GM21576 (cell line): ENCODE results near the gene OR52B6.
"Not testable (repeated sequence)": the region's sequence is repeated elsewhere in the genome, so short reads cannot be mapped to it uniquely, and the experiment has no call there.

Experiments used
- ATAC-seq: cut with Tn5 transposase; IDR thresholded peaks from one replicate; pipeline ENCODE4 v1.9.1; 2021; ENCODE audit warnings: mild to moderate bottlenecking, moderate library complexity; ENCODE audit not compliant: unreplicated experiment

Gene OR52B6, protein sequence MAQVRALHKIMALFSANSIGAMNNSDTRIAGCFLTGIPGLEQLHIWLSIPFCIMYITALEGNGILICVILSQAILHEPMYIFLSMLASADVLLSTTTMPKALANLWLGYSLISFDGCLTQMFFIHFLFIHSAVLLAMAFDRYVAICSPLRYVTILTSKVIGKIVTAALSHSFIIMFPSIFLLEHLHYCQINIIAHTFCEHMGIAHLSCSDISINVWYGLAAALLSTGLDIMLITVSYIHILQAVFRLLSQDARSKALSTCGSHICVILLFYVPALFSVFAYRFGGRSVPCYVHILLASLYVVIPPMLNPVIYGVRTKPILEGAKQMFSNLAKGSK

DNA sequence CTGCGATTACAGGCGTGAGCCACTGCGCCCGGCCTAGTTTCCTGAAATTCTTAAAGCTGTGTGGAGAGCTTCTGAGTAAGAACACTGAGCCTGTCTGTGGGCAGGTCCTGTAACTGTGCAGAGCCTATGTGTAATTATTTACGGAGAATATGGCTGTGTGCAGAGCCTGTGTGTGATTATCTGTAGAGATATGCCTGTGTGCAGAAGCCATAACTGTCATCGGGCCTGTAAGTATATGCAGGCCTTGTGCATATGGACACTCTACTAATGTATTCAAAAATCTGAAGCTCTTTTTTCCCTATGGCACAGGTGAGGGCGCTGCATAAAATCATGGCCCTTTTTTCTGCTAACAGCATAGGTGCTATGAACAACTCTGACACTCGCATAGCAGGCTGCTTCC lies at the start of gene OR52B6:
TSS of gene OR52B6 (plus strand) at position 301 of the 400 bp plus-strand sequence. CDS start at position 301, 0 bp downstream.
- no peak for ATAC-seq

DNA sequence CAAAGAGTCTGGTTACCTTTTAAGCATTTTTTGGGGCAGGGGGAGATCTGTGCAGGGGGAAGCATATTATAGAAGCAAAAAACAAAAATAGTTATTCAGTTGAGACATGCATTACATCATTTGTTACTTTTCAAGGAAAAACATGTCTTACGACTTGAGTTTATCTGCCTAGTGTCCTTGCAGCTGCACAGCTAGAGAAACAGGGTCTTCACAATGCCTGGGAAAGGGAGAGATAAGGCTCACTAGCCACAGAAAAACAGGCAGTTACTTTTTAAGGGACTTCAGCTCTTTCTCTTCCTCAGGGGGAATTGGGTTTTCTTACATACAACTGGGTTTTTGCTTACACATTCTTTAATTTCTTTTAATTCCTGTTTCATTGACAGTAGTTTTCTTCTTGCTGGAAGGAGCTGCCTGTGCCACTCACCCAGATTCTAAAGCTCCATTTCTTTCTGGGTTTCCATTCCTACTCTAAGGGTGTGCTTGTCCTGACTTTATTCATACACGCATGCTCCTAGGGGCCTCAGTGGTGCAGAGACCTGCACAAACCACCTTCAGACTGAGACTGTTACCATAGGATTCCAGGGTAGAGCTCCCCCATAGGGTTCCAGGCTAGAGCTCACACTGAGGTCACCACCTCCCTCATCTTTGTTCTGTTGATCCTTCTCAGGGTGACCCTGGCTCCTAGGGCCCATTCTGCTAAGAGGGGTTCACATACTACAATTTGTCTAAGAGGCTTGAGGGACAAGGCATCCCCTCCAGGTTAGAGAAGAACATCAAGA lies 49.4 kb upstream of the OR52B6 start:
- no peak for ATAC-seq

DNA sequence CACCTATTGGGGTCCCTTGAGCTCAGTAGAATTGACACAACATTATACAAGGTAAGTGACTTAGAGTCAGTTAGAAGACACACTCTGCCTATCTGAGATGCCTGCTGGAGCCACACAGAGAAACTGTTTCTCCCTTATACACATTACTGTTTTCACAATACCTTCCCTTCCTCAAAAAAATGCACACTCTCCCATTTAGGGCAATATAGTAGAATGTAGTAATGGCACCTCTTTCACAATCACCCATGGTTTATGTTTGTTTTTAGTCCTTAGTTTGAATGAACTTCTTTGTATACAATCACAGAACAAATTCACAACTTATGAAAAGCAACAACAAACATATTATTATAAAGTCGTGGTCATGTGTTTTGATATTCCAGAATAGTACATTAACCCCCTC lies 46.6 kb upstream of the OR52B6 start:
- no peak for ATAC-seq

DNA sequence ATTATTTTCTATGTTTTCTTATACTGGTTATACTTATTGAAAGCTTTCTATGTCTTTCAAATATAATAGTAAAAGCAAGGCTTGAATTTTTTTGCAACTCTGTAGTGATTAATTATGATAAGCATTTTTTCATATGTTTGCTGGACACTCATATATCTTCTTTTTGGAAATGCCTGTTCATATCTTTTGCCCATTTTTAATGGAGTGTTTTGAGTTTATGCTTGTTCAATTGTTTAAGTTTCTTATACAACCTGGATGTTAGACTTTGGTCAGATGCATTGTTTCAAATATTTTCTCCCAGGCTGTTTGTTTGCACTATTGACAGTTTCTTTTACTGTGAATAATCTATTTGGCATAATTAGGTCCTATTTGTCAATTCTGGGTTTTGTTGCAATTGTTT lies 44.2 kb upstream of the OR52B6 start:
- ATAC-seq = no peak

DNA sequence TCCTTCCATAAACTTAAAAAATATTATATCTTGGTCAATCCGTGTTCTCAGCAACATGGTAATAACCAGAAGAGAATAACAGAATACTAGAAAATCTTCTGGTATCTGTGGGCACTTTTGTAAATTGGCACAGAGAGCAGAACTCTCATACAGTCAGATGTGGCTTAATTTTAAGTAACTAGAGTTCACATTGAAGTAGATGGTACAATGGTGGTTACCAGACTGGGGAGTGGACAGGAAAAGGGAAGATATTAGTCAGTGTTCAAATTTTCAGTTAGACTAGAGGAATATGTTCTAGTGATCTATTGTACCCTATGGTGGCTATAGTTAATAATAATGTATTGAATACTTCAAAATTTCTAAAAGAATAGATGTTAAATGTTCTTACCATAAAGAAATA lies 39.2 kb upstream of the OR52B6 start:
- no peak for ATAC-seq

DNA sequence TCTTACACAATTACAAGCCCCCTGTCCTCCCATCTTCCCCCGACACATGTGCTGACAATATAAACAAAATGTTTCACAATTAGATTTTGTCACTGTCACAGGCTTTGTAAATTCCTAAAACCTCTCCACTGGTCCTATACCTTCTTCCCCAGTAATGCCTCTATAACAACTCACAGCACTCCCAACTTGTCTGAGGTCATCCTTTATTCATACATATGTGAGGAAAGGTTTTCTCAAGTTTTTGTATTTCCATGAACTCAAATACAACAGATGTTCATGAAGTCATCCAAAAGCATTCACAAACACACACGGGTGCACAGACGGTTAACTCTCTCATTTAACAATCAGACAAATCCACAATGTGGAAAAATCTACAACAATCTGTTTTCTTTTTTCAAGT lies 34.2 kb upstream of the OR52B6 start:
- ATAC-seq = no peak

DNA sequence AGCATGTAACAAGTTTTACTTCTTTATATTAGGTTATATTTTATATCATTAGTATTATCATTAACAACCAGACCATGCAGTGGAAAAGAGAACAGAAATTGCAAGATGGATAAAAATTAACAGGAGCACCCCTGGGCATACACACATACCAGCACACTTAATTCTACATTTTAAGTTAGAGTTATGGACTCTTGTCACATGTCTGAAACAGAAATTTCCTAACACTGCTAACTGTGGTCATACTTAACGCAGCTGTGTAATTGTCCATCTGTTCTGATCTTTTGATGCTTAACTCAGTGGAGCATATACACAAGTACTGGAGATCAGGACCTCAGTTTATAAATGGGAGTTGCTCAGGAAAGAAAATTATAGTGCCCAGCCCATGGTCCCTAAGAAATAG lies 32.7 kb upstream of the OR52B6 start:
- no peak for ATAC-seq

DNA sequence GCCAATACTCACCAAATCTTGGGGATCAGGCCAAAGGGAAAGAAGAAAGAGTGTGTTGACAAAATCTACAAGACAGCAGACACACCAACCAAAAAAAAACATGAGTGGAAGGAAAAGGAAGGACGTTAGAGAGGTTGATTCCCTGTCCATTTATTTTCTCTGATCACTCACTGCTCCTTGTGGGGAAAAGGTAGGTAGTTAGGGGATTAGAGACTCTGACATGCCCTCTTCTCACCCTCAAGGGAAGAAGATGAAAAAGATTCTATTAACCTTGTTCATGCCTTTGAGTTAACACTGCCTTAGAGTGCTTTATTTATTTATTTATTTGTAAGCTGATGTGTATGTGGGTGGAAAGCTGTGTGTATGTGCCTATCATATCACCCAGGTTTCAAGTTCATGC lies 32.2 kb upstream of the OR52B6 start, which contains the start of gene OR52H1:
TSS of gene OR52H1 (minus strand) at position 101 of the 400 bp plus-strand sequence. CDS start 3,035 bp downstream, outside the sequence.
- ATAC-seq = no peak

DNA sequence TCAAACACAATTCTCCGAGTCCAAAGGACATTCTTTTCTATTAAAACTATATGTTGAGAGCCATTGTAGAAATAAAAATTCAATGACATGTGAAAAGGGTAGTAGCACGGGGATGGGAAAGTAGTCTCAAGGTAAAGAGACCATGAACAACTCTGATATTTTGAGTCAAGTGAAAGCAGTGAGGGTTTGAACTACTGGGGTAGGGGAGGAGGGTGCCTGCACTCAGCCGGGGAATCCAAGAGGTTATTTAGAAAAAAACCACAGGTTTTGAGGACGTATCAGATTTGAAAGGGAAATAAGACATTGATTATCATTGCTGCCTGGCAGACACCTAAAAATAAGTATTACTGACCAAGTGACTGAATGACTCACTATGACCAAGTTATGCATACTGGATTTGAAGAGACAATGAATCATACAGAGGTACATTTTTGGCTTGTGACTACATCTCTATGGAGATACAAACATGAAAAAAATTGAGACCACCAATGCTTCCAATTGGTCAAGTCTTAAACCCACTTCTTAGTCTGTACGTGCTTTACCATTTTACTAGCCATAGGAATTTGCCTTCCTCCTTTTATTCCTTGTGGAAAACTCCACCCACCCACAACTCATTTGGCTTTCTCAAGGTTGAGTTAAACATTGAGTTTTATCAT lies 30.1 kb upstream of the OR52B6 start:
- peak; percentile 55 for ATAC-seq

DNA sequence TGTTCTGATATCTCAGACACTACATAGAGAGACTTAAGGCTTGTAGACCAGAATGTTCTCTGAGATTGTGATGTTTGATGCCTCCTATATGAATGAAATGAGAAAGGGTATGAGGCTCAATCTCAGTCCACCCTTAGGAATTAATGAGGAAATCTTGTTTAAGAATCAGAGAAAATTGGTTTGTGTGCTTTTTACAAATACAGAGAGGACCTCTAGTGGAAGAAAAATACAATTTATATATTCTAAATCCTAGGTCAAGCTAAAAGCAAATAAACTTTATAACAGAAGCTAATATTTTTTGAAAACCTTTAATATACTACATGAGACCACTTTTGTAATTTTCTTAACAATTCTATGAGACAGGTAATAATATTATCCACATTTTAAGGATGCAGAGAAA lies 27.3 kb upstream of the OR52B6 start:
- ATAC-seq = no peak

DNA sequence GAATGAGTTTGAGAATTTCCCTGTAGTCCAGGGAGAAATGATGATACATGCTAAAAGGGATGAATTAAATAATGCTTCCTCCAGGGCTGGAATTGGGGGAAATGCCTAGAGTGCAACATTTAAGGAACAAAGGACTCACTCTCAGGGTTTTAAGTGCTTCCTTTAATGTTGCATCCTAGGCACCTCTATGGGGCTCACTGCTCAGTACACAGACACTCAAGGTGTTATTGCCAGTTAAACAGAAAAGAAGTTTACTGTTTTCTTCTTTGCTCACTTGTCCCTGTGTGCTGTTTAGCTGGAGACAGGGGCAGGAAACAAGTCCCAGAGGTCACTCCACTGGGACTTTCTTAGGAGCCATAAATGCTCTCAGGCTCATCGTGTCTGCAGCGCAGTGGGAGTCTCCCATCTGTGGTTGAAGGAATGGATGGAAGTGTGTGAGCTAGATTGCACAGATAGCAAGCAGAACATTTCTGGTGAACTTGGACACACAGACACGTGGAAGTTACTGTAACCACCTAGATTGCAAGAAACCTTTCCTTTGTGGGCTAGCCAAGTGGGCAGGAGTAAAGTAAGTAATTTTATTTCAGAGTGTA lies 24.0 kb upstream of the OR52B6 start:
- ATAC-seq = no peak

DNA sequence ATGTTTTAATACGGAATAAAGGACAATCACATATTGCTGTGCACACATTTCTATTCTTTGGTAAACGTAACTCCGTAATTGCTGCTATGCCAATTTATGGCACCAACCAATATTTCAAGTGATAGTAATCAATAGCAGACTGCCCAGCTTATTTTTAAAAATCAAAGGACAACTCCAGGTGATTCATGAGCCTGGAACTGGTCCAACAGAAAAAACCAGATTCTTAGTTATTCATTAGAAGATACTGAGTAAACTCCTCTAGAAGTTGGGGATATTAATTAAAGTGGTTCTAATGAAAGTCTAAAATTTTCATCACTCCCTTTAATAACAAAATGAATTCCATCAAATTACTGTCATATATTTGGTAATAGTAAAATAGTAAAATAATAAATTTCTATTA lies 22.9 kb upstream of the OR52B6 start:
- ATAC-seq = no peak

DNA sequence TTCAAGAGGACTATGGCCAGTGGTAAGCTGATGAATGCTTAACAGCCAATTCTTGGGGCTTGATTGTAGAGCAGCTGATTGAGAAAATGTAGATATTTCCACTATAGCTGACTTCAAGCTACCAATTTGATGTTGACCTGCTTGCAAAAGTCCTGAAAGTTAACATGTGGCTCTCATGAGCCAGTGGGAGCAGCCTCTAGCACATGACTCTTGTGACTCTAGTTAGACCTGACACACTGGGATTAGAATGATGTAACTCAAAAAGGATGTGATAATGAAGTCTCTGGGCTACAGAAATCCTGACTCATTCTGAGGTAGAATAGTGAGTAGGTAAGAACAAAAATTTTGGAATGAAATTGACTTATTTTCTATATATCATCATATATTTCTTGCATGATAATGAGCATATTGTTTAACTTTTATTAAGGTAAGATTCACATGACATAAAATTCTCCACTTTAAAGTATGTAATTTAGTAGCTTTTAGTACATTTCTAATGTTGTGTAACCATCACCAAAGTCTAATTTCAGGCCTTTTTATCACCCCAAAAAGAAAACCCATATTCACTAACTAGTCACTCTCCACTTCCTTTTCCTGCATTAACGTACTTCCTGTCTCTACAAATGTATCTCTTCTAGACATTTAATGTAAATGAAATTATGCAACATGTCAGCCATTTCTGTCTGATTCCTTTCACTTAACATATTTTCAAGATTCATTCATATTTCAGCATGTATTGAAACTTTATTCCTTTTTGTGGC lies 16.2 kb upstream of the OR52B6 start:
- no peak for ATAC-seq

DNA sequence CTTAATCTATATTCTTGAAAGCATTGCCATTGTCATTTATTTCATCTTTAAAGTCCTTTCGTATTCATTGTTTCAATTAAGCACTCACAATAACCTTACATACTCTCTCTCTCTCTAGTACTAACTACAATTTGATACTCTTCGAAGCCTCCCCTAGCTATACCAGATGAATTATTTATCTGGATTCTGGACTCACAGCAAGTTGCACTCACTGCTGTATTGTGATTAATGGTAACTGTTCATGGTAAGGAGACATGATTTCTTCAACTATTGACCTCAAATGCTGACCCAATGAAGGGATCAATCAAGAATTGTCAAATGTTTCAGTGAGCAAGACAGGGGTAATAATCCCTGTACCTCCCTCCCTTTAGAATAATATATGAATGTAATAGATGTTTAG lies 6.0 kb upstream of the OR52B6 start:
- ATAC-seq = no peak

DNA sequence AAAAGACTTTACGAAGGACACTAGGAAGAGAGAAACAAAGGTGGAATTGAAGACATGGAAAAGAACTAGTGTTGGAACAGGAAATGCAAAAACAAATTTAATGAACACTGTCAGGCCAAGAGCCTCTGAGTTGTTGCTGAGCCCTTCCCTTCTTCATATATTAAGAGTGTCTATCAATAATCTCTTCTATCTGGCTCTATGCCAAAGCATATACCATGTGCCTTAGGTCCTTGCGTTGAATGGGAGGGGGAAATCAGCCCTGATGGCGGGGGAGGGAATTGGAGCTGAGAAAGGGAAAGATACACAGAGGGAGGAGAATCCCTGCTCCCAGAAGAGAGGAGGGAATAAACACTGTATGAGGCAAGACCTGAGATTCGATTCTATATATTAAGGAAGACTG lies 5.5 kb upstream of the OR52B6 start:
- ATAC-seq = no peak

DNA sequence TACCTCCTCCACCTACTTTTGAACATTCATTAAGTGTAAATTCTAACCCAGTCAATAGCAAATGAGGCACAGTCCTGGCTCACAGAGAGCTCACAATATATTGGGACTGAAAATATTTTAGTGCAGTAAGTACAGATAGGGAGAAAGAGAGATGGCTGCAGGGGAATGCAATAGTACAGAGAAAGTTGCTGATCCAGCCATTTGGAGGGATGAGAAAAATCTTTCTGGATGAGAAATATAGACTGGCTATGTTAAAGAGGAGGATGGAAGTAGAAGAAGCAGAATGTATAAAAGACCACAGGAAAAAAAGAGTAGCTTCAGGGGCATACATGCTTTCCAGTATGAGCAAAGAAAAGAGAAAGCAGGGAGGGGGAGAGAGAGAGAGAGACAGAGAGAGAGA lies 3.6 kb upstream of the OR52B6 start:
- ATAC-seq = no peak

DNA sequence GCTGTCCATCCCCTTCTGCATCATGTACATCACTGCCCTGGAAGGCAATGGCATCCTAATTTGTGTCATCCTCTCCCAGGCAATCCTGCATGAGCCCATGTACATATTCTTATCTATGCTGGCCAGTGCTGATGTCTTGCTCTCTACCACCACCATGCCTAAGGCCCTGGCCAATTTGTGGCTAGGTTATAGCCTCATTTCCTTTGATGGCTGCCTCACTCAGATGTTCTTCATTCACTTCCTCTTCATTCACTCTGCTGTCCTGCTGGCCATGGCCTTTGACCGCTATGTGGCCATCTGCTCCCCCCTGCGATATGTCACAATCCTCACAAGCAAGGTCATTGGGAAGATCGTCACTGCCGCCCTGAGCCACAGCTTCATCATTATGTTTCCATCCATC lies 337 bp downstream of the OR52B6 start:
- no peak for ATAC-seq

DNA sequence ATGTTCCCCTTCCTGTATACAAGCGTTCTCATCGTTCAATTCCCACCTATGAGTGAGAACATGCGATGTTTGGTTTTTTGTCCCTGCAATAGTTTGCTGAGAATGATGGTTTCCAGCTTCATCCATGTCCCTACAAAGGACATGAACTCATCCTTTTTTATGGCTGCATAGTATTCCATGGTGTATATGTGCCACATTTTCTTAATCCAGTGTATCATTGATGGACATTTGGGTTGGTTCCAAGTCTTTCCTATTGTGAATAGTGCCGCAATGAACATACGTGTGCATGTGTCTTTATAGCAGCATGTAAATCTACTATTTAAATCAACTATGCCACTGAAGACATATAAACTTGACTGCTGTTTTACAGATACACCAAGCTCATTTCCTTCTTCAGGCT lies 3.8 kb downstream of the OR52B6 start:
- ATAC-seq = not testable (repeated sequence)

DNA sequence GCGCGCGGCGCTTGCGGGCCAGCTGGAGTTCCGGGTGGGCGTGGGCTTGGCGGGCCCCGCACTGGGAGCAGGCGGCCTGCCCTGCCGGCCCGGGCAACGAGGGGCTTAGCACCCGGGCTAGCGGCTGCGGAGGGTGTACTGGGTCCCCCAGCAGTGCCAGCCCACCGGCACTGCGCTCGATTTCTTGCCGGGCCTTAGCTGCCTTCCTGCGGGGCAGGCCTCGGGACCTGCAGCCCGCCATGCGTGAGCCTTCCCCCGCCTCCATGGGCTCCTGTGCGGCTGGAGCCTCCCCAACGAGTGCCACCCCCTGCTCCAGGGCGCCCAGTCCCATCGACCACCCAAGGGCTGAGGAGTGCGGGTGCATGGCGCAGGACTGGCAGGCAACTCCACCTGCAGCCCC lies 9.2 kb downstream of the OR52B6 start:
- ATAC-seq = not testable (repeated sequence)

DNA sequence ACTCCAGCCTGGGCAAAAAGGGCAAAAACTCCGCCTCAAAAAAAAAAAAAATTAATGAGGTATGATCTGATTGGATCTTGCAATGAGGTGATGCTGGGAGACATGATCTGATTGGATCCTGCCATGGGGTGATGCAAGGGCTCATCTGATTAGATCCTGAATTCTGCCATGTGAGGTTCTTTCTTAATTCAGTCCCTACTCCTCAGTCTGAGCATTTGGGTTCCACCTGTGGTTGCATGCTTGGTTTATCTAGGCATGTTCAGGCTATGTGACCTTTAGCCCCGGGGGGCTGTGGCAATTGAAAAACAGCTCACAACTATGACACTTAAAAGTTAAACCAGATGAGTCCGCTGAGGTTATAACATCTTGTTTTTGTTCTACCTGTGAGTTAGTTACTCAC lies 10.9 kb downstream of the OR52B6 start:
- ATAC-seq = no peak

DNA sequence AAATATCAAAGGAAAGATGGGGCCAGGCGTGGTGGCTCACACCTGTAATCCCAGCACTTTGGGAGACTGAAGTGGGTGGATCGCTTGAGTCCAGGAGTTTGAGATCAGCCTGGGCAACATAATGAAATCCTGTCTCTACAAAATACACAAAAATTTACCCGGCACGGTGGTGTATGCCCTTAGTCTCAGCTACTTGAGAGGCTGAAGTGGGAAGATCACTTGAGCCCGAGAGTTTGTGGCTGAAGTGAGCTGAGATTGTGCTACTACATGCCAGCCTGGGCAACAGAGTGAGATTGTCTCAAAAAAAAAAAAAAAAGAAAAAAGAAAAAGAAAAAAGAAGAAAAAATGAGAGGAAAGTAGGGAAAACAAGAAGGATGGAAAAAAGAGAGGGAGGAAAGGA lies 11.9 kb downstream of the OR52B6 start:
- no peak for ATAC-seq
